Fibroblast of villous mesenchyme (primary cell): ENCODE results near the gene POMC. TPM values are rescaled to one million over a fixed set of nuclear protein-coding genes. Genes with fewer than 3 reads are reported as not detected.
A peak's percentile ranks its signal among the peaks of the same experiment; 100 is the strongest.
"Not testable (repeated sequence)": the region's sequence is repeated elsewhere in the genome, so short reads cannot be mapped to it uniquely, and the experiment has no call there.

Experiments used
- DNase-seq: peaks from one replicate; pipeline ENCODE4 v3.0.0-alpha.2; 2010; ENCODE audit warnings: low read depth
- H3K4me3 ChIP-seq: 2 replicates; pipeline ENCODE4 v1.5.1; 2011; ENCODE audit warnings: low read depth, mild to moderate bottlenecking, low read length
- total RNA-seq: library from RNA; depleted of rRNA; stranded (reverse); fragments of >200 nt; gene quantifications from 2 replicates; pipeline ENCODE4 v1.2.3, GENCODE V29; 2012
- TF ChIP-seq, protein P1 (sequence below): IDR thresholded peaks from 2 replicates; pipeline ENCODE4 v1.5.1; 2012; ENCODE audit warnings: low read depth, mild to moderate bottlenecking, low read length; ENCODE audit not compliant: insufficient read depth

The POMC gene
- total RNA-seq, 1 donor, result not detected

GRCh38 chr2:25145803-25146202 is 22.6 kb downstream of the POMC start:
- no peak for DNase-seq
- TF ChIP-seq, protein P1, sequence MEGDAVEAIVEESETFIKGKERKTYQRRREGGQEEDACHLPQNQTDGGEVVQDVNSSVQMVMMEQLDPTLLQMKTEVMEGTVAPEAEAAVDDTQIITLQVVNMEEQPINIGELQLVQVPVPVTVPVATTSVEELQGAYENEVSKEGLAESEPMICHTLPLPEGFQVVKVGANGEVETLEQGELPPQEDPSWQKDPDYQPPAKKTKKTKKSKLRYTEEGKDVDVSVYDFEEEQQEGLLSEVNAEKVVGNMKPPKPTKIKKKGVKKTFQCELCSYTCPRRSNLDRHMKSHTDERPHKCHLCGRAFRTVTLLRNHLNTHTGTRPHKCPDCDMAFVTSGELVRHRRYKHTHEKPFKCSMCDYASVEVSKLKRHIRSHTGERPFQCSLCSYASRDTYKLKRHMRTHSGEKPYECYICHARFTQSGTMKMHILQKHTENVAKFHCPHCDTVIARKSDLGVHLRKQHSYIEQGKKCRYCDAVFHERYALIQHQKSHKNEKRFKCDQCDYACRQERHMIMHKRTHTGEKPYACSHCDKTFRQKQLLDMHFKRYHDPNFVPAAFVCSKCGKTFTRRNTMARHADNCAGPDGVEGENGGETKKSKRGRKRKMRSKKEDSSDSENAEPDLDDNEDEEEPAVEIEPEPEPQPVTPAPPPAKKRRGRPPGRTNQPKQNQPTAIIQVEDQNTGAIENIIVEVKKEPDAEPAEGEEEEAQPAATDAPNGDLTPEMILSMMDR, result no peak
- no peak overlapping the region for H3K4me3 ChIP-seq

DNA sequence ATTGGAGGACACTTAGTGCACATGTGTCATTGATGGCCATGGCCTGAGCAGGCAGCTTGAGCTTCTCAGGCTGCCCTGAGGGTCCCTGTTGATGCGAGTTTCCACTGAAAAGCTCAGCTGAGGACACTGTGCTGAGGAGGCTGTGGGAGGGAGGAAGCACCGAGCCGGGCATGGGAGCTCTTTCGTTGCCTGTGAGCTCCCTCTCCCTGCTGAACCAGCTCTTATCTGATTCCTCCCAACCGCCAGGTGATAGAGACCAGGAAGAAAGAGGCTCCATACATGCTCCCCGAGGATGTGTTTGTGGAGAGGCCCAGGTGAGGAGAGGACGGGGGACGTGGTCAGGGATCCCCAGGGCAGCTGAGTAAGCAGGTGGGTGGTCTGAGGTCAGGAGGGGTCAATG is 27.3 kb downstream of the POMC start:
- H3K4me3 ChIP-seq, result no peak overlapping the region
- TF ChIP-seq, protein P1, result no peak
- no peak for DNase-seq

- DNase-seq, H3K4me3 ChIP-seq: not testable (repeated sequence)
Observed at GRCh38 chr2:25140535-25140934, 27.8 kb downstream of the POMC start.

- no peak for DNase-seq
- TF ChIP-seq, protein P1, result no peak
- no peak overlapping the region for H3K4me3 ChIP-seq
Observed at GRCh38 chr2:25132693-25133092, 35.7 kb downstream of the POMC start.

GRCh38 chr2:25132299-25132635 is 36.1 kb downstream of the POMC start:
- TF ChIP-seq, protein P1, result no peak
- no peak overlapping the region for H3K4me3 ChIP-seq
- no peak for DNase-seq

DNA sequence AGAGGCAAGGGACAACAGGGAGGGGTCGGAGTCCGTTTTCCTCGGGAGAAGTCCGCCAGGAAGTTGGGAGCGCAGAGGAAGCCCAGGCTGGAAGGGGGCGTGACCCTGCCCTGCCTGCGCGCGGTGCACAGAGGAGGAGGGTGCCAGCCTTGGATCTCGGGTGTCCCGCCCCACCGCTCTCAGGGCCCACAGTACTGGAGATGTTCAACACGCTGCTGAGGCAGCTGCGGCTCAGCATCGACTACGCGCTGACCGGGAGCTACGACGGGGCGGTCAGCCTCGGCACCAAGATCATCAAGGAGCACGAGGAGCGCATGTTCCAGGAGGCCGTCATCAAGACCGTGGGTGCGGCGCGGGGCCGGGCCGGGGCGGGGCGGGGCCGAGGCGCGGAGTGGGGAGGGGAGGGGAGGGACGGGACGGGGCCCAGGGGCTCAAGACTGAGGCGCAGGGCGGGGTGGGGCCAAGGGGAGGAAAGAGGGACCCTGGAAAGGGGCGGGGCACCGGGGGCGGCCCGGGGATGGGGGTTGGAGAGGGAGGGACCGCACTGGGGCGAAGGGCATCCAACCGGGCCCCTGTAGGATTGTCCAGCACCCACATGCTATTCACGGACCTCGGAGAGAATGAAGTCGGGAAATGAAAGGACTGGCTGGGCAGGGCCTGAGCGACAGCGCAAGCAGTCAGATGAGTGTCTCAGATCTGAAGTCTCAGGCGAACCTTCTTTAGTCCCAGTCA is 36.6 kb downstream of the POMC start:
- TF ChIP-seq, protein P1, result no peak
- peak overlapping the region; percentile 21 for H3K4me3 ChIP-seq

DNA sequence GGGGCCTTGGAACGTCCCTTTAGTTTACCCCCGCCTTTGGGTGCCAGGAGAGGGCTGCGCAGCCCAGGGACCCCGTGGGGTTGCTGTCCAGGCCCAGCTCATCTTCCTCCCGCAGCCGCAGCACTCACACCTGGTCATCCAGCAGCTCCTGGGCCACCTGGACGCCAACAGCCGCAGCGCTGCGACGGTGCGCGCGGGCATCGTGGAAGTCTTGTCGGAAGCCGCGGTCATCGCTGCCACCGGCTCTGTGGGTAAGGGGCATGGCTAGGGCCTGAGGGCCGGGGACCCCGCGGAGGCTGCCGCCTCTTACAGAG is 37.2 kb downstream of the POMC start:
- TF ChIP-seq, protein P1, result no peak
- H3K4me3 ChIP-seq, result no peak overlapping the region
- no peak for DNase-seq

More for the DNA sequence above, 36.6 kb downstream of the POMC start:
- no peak for DNase-seq
